ENCODE measurements around the gene NFIB.

DNA sequence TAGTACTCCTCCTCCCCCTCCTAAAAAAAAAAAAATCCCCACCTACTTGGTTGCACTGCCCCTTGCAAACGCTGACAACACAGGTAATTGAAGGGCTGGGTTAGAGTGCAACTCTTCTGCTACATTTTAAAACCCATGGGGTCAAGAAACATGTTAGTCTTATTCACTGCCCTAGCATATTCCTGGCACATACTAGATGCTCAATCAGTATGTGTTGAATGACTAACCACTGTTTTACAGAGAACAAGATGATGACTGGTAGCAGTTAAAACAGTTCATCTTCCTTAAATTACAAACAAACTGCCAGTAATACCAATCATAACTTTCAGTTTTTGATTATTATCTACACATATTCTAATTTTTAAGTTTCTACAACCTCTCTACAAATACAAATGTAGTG lies 124.4 kb downstream of the NFIB start:
- TF ChIP-seq NFE2L2 (conservative IDR thresholded peaks at IDR 0.05; ENCODE audit: low read length) (no peak), CHD2 (IDR thresholded peaks at IDR 0.05; ENCODE audit: low read length, partially characterized antibody) (no peak), RNF2 (IDR thresholded peaks at IDR 0.05; ENCODE audit: borderline replicate concordance, low read depth) (no peak), CEBPB (IDR thresholded peaks at IDR 0.05) (no peak), JUN (IDR thresholded peaks at IDR 0.05) (no peak), POLR2A (IDR thresholded peaks at IDR 0.05; ENCODE audit: low read length) (no peak), PHF8 (IDR thresholded peaks at IDR 0.05; ENCODE audit: borderline replicate concordance, low read depth) (no peak), RAD21 (conservative IDR thresholded peaks at IDR 0.05 in 1 of 2, IDR thresholded peaks at IDR 0.05 in 1 of 2) (no peak), POLR2AphosphoS2 (conservative IDR thresholded peaks at IDR 0.05; ENCODE audit: low read length) (no peak)
- TF ChIP-seq, protein P1, sequence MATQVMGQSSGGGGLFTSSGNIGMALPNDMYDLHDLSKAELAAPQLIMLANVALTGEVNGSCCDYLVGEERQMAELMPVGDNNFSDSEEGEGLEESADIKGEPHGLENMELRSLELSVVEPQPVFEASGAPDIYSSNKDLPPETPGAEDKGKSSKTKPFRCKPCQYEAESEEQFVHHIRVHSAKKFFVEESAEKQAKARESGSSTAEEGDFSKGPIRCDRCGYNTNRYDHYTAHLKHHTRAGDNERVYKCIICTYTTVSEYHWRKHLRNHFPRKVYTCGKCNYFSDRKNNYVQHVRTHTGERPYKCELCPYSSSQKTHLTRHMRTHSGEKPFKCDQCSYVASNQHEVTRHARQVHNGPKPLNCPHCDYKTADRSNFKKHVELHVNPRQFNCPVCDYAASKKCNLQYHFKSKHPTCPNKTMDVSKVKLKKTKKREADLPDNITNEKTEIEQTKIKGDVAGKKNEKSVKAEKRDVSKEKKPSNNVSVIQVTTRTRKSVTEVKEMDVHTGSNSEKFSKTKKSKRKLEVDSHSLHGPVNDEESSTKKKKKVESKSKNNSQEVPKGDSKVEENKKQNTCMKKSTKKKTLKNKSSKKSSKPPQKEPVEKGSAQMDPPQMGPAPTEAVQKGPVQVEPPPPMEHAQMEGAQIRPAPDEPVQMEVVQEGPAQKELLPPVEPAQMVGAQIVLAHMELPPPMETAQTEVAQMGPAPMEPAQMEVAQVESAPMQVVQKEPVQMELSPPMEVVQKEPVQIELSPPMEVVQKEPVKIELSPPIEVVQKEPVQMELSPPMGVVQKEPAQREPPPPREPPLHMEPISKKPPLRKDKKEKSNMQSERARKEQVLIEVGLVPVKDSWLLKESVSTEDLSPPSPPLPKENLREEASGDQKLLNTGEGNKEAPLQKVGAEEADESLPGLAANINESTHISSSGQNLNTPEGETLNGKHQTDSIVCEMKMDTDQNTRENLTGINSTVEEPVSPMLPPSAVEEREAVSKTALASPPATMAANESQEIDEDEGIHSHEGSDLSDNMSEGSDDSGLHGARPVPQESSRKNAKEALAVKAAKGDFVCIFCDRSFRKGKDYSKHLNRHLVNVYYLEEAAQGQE (IDR thresholded peaks at IDR 0.05), result no peak
- TF ChIP-seq, protein P2, sequence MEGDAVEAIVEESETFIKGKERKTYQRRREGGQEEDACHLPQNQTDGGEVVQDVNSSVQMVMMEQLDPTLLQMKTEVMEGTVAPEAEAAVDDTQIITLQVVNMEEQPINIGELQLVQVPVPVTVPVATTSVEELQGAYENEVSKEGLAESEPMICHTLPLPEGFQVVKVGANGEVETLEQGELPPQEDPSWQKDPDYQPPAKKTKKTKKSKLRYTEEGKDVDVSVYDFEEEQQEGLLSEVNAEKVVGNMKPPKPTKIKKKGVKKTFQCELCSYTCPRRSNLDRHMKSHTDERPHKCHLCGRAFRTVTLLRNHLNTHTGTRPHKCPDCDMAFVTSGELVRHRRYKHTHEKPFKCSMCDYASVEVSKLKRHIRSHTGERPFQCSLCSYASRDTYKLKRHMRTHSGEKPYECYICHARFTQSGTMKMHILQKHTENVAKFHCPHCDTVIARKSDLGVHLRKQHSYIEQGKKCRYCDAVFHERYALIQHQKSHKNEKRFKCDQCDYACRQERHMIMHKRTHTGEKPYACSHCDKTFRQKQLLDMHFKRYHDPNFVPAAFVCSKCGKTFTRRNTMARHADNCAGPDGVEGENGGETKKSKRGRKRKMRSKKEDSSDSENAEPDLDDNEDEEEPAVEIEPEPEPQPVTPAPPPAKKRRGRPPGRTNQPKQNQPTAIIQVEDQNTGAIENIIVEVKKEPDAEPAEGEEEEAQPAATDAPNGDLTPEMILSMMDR (IDR thresholded peaks at IDR 0.05), result no peak
- TF ChIP-seq, protein P3, sequence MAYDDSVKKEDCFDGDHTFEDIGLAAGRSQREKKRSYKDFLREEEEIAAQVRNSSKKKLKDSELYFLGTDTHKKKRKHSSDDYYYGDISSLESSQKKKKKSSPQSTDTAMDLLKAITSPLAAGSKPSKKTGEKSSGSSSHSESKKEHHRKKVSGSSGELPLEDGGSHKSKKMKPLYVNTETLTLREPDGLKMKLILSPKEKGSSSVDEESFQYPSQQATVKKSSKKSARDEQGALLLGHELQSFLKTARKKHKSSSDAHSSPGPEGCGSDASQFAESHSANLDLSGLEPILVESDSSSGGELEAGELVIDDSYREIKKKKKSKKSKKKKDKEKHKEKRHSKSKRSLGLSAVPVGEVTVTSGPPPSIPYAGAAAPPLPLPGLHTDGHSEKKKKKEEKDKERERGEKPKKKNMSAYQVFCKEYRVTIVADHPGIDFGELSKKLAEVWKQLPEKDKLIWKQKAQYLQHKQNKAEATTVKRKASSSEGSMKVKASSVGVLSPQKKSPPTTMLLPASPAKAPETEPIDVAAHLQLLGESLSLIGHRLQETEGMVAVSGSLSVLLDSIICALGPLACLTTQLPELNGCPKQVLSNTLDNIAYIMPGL (CRISPR knock-in tag; IDR thresholded peaks at IDR 0.05; ENCODE audit: borderline replicate concordance), result no peak

Measured in A549 (cell line).